Measurements from ENCODE around the gene SPEG.
A peak's percentile ranks its signal among the peaks of the same experiment; 100 is the strongest.

Gene SPEG

DNA sequence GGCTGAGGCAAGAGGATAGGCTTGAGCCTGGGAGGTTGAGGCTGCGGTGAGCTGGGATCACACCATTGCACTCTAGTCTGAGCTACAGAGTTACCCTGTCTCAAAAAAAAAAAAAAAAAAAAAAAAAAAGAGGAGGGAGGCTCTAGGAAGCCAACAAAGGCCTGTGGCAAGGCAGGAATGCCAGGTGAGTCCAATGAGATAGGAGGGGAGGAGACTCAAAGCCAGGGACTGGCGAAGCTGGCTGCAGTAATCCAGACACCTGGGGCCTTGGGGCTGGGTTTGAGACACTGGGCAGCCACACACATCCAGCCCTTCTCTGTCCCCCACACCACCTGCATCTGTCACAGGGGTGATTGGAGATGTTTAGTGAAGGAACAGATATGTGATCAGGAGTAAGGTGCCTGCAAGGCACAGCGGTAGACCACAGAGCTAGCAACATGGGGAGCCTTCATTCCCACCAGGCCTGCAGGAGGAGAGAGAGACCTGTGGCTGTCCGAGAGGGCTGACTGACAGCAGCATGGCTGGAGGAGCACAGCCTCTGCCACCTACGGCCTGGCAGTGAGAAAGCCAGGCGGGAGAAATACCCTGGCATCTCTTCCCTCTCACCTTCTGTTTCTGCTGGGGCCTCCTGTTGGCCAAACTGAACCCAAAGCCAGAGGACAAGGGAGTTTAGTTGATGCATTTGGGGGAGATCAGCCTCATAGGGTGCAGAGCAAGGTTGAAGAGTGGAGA is 99.5 kb downstream of the SPEG start:
- DNase-seq (ENCODE audit: low read depth) = no peak

DNA sequence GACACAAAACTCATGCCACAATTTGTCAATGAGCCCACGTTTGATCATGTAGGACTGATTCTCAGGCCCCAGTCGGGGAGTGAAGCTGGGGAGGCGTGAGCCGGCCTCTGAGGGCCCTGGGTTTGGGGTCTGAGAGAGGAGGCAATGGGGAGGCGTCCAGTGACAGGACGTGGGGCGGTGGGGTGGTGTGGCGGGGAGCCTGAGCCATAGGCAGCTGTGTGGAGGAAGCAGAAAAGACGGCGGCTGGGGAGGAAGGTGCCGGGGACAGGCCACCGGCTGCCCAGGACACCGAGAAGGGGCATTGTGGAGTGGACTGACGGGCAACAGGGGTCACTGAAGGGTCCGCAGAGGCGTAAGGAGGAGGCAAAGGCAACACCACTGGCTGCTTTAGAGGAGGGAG is 101.8 kb downstream of the SPEG start:
- no peak for DNase-seq (ENCODE audit: low read depth)

DNA sequence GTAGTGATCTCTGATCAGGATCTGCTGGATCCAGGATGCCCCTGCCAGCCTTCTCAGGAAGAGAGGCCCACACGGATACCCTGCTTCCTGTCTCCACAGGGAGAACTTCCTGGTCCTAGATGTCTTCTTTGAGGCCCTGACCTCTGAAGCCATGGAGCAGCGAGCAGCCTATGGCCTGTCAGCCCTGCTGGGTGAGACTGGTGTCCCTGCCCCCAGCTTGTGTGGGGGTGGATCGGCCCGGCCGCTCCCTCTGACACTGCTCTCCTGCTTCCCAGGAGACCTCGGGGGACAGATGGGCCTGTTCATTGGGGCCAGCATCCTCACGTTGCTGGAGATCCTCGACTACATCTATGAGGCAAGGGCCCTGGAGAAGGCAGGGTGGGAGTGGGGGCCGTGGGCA is 102.3 kb downstream of the SPEG start:
- no peak for DNase-seq (ENCODE audit: low read depth)

- no peak for DNase-seq (ENCODE audit: low read depth)
These were observed 103.2 kb downstream of the SPEG start for GRCh38 chr2:219537657-219538488.

DNA sequence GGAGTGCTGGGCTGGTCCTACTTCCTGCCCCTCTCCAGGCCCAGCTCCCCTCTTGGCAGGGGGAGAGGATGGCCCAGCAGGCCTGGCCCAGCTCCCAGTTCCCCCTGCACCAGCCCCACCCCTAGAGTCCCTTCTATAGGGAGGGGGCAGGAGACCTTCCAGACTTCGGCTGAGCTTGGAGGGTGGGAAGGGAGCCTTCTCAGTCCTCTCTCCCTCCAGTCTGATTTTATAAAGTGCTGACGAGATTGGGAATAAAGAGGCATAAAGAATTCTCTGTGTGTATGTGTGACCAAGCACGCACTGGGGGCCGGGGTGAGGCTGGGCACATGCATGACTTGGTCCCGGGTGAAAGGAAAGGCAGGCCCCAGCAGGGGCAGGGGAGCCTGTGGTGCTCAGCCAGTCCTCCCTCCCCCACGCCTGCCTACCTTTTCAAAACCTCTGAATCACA is 103.9 kb downstream of the SPEG start:
- no peak for DNase-seq (ENCODE audit: low read depth)

GRCh38 chr2:219538956-219539788 is 104.5 kb downstream of the SPEG start:
- DNase-seq (ENCODE audit: low read depth) = no peak

DNA sequence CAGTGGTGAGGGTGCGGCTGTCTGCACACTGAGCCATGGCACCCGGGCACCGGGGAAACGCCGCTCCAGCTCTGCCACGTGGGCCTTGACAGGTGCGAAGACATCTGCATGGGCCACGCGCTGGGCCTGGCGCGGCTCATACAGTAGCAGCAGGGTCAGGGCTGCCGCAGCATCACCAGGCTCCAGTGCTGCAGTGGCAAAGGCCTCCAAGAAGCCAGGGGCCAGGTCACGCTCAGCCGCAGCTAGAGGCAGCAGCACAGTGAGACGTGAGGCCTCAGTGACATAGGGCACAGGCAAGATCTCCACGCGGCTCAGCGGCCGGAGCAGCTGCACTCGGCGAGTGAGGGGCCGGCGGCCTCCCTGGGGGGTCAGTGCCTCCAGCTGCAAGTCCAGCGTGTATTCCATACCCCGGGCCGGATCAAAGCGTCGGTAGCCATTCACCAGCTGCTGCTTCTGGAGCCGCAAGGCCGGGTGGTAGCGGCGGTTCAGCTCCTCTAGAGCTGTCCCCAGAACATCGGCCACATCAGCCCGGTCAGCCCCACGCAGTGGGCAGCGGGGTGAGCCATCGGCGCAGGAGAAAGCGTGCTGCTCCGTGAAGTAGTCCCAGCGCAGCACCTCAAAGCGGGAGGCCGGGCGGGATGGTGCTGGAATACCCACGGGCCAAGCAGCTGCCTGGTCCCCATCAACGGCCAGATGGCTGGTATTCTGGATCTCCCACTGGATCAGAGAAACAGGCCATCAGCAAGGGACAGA is 105.5 kb downstream of the SPEG start:
- DNase-seq (ENCODE audit: low read depth) = no peak

DNA sequence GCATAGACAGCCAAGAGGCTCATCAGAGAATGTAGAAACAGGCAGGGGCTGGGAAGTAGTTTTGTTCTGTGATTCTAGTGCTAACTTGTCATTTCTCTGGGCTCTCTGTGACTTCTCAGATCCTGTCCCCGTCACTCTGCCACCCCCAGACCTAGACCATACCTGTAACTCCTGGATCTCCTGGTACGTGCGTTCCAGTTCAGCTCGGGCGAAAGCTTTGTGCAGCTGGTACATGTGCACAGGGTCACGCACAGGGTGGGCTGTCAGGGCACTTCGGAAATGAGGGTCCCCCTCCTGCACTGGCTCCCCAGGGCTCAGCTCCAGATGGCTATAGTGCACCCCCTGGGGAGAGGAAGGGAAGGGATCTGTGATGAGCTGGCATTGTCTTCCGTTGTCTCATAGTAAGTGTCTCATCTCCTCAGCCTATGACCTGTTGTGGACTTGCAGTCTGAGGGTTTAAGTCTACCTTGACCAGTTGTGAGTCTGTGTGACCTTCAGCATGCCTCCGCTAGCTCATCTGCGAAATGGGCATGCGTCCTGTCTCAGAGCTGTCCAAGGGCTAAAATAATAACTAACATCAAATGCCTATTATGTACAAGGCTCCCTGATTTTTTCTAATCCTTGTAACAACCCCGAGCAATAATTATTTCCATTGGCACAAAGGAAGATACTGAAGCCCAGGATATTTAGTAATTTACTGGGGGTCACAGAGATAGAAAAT is 106.3 kb downstream of the SPEG start:
- no peak for DNase-seq (ENCODE audit: low read depth)

DNA sequence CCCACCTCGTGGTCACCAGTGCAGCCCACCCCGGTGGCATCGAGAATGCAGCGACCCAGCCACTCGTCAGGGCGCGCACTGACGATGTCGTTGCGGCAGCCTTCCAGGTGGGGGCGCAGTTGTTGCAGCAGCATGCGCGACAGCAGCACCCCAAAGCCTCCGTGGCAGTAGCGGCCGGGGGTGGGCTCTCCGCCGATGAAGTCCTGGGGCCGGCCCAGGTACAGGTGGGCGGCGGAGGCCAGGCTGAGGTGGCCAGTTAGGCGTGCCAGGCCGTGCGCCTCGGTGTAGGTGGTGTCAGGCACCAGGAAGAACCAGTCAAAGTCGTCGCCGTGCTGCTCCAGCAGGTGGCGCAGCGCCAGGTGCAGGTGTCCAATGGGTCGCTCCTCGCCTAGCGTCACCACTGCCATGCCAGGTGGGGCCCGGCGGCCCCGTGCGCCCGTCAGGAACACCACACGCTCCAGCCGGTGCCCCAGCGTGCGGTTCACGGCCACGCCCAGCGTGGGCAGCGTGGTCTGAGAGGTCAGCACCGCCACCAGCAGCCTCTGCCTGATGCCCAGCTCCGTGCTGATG is 107.1 kb downstream of the SPEG start:
- peak; percentile 79 for DNase-seq (ENCODE audit: low read depth)

DNA sequence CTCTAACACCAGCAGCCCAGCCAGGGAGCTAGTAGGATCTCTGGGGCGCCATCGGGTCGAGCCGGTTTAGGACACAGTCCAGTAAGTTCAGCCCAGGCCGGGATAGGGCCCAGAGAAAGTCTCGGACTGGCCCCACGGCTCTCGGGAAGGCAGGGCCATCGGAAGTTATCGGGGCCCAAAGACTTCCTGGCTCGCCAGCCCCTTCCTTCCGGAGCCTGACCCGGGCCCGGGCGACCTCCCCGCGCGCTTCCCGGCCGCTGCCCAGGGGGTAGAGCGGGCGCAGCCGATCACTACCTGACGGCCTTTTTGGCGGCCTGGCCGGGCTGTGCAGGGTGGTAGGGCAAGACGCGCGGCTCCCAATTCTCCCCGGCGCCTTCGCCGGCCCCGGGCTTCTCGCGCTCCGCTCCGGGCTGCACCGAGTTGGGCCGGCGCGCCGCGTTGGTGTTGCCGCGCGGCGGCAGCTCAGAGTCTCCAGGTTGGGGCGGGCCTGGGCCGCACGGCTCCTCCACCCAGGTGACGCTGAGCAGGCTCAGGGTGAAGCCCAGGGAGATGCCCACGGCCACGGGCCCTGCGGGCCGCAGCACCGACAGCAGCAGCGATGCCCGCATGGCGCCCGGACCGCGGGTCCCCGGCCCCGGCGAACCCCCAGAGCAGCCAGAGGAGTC is 108.4 kb downstream of the SPEG start:
- DNase-seq (ENCODE audit: low read depth) = no peak

- DNase-seq (ENCODE audit: low read depth) = peak; percentile 85
These were observed 109.1 kb downstream of the SPEG start, which contains the start of the genes CHPF and TMEM198 for GRCh38 chr2:219543596-219544358. Gene CHPF (minus strand): TSS chr2:219543809. CDS start chr2:219543538, 271 bp downstream. Gene TMEM198 (plus strand): TSS chr2:219544028. CDS start chr2:219544728, 700 bp downstream.

DNA sequence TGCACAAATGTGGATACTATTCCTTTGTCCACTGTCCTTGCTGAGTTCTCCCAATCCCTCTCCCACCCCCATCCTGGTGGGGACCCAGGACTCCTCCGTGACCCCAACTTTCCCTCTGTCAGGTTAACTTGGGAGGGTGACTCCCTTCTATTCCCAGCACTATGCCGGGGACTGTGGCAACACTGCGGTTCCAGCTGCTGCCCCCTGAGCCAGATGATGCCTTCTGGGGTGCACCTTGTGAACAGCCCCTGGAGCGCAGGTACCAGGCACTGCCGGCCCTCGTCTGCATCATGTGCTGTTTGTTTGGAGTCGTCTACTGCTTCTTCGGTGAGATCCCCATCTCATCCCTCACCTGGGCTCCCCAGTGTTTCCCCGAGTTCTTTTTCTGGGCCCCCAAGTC is 109.9 kb downstream of the SPEG start:
- no peak for DNase-seq (ENCODE audit: low read depth)

GRCh38 chr2:219545295-219545942 is 110.8 kb downstream of the SPEG start:
- DNase-seq (ENCODE audit: low read depth) = no peak

DNA sequence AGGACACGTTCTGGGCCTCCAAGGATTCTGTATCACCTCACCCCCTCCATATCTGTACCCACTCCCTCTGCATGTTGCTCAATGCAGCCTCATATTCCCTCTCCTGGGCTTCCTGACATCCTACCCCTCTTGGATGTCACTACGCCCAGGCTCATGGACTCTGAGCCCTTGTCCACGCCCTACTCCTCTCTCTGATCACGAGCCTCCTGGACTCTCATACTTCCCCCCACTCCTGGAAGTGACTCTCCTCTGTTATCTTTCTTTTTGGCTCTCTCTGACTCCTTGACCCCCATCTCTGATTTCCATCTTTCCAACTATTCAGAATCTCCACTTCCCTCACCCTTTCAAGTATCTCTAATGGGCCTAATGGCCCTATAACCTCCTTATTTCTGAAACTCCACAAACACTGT is 111.3 kb downstream of the SPEG start:
- DNase-seq (ENCODE audit: low read depth) = no peak

DNA sequence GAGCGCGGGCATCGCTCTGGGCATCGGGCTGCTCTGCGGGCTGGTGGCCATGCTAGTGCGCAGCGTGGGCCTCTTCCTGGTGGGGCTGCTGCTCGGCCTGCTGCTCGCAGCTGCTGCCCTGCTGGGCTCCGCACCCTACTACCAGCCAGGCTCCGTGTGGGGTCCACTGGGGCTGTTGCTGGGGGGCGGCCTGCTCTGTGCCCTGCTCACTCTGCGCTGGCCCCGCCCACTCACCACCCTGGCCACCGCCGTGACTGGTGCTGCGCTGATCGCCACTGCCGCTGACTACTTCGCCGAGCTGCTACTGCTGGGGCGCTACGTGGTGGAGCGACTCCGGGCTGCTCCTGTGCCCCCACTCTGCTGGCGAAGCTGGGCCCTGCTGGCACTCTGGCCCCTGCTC is 113.0 kb downstream of the SPEG start:
- no peak for DNase-seq (ENCODE audit: low read depth)
